Keratinocyte (primary cell): ENCODE data around the gene TNS3. TPM values are rescaled to one million over a fixed set of nuclear protein-coding genes. Genes with fewer than 3 reads are reported as not detected.

ENCODE experiments used
- DNase-seq: peaks from one replicate; pipeline ENCODE4 v3.0.0-alpha.2; 2011; ENCODE audit warnings: low read depth, missing footprints, low spot score
- FAIRE-seq: peaks from 2 replicates; lab custom pipeline; 2011; peaks lifted over from hg19 to GRCh38; lab: Jason Lieb, UNC
- H2AFZ ChIP-seq: 2 replicates; pipeline ENCODE4 v1.6.0; 2012; ENCODE audit warnings: low read length, control low read depth, inconsistent platforms; ENCODE audit not compliant: control insufficient read depth
- H3K27ac ChIP-seq: 2 replicates; pipeline ENCODE4 v1.5.1; 2011; ENCODE audit warnings: low read length; ENCODE audit not compliant: control insufficient read depth, insufficient read depth
- H3K27me3 ChIP-seq: 3 replicates; pipeline ENCODE4 v1.6.0; 2011; ENCODE audit warnings: low read length; ENCODE audit not compliant: control insufficient read depth, insufficient read depth; ENCODE audit errors: extremely low read depth
- H3K36me3 ChIP-seq, 2 experiments: 2 replicates in 1 of 2; 3 replicates in 1 of 2; pipeline ENCODE4 v1.5.1; 2011; ENCODE audit warnings: low read length in 2 of 2, mild to moderate bottlenecking in 1 of 2; ENCODE audit not compliant: control insufficient read depth in 2 of 2, insufficient read depth in 2 of 2; ENCODE audit errors: extremely low read depth in 1 of 2
- H3K4me1 ChIP-seq: 3 replicates; pipeline ENCODE4 v1.5.1; 2011; ENCODE audit warnings: low read length; ENCODE audit not compliant: control insufficient read depth, insufficient read depth; ENCODE audit errors: extremely low read depth
- H3K4me2 ChIP-seq: 3 replicates; pipeline ENCODE4 v1.6.0; 2011; ENCODE audit warnings: low read depth, low read length; ENCODE audit not compliant: control insufficient read depth, insufficient read depth; ENCODE audit errors: extremely low read depth
- H3K4me3 ChIP-seq, 3 experiments: fragments of 200-600 bp in 1 of 3; sonication (generic) in 1 of 3; 2 replicates in 2 of 3; 3 replicates in 1 of 3; pipeline ENCODE4 v1.5.1; 2011 to 2016; ENCODE audit warnings: low read length in 3 of 3, mild to moderate bottlenecking in 3 of 3, control low read depth in 2 of 3, inconsistent platforms in 1 of 3, low read depth in 1 of 3, mixed read lengths in 1 of 3, mixed run types in 1 of 3, moderate library complexity in 1 of 3; ENCODE audit not compliant: control insufficient read depth in 2 of 3, insufficient read depth in 2 of 3; ENCODE audit errors: extremely low read depth in 1 of 3
- H3K79me2 ChIP-seq: 2 replicates; pipeline ENCODE4 v1.6.0; 2012; ENCODE audit warnings: low read length; ENCODE audit not compliant: control insufficient read depth, insufficient read depth
- H3K9ac ChIP-seq: 3 replicates; pipeline ENCODE4 v1.6.0; 2011; ENCODE audit warnings: low read length; ENCODE audit not compliant: control insufficient read depth, insufficient read depth; ENCODE audit errors: extremely low read depth
- H3K9me1 ChIP-seq: 3 replicates; pipeline ENCODE4 v1.6.0; 2011; ENCODE audit warnings: low read length; ENCODE audit not compliant: control insufficient read depth, insufficient read depth; ENCODE audit errors: extremely low read depth
- H3K9me3 ChIP-seq: 2 replicates; pipeline ENCODE4 v1.5.1; 2012; ENCODE audit warnings: low read depth, low read length; ENCODE audit not compliant: control insufficient read depth
- H4K20me1 ChIP-seq: 3 replicates; pipeline ENCODE4 v1.6.0; 2011; ENCODE audit warnings: low read length; ENCODE audit not compliant: control insufficient read depth, insufficient read depth; ENCODE audit errors: extremely low read depth
- EZH2 ChIP-seq: IDR thresholded peaks from one replicate; pipeline ENCODE4 v1.6.1; 2012; ENCODE audit warnings: inconsistent platforms, mild to moderate bottlenecking, low read length, moderate library complexity
- dilution Hi-C: fragments of 300-500 bp; cut with MboI; formaldehyde crosslinking; loops from one replicate; pipeline ENCODE4 v1.7.0; 2020; ENCODE audit warnings: low sequenced_read_pairs; ENCODE audit not compliant: extremely low pct_ligation_motif_present
- polyA plus RNA-seq, 5 experiments: library from polyadenylated mRNA; depleted of rRNA in 3 of 5; stranded (reverse) in 3 of 5; stranded (forward) in 1 of 5; unstranded in 1 of 5; fragments of >200 nt; gene quantifications; 1 replicate in 1 of 5; 2 replicates in 3 of 5; 3 replicates in 1 of 5; pipeline versions ENCODE4 v1.2.1 to v1.2.3, GENCODE V29; 2011 to 2012; ENCODE audit warnings: missing spikeins in 2 of 5, low read depth in 1 of 5, low replicate concordance in 1 of 5
- TF ChIP-seq, protein P1 (sequence below), 3 experiments: IDR thresholded peaks in 1 of 3; conservative IDR thresholded peaks in 1 of 3; optimal IDR thresholded peaks in 1 of 3; 2 replicates in 2 of 3; 3 replicates in 1 of 3; pipeline versions ENCODE3 to v1.5.1; 2011; ENCODE audit warnings: low read length in 3 of 3, mild to moderate bottlenecking in 3 of 3, moderate library complexity in 2 of 3, control low read depth in 1 of 3, inconsistent platforms in 1 of 3; ENCODE audit not compliant: insufficient read depth in 2 of 3; ENCODE audit errors: extremely low read depth in 1 of 3

The TNS3 gene
- polyA plus RNA-seq, 1 donor (not counting 4 experiments of a cell fraction or from before 2014, with no cell fraction given): 3.9 TPM

DNA sequence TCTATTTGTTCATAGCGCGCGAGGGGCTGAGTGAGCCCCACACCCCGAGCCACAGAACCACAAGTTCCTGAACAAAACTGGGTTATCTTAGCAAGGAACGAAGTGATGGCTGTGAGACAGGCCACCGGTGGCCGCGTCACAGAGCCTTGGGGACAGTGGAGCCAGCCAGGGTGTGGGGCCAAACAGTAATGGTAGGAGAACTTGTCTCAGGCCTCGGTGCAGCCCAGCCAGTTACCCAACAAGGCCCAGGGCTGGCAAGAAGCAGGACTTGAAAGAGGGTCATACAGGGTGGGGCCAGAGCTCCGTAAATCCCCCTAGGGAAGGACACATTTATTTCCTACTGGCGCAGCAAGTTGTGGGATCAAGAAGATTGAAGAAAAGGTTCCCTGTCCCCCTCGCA, 39.4 kb upstream of the TNS3 start:
- Histone ChIP-seq H3K9me3 (no peaks in the 10 kb centered on the region), H2AFZ (no peak overlapping the region), H3K4me3 (no peak overlapping the region), H3K9ac (no peak overlapping the region), H3K4me1 (no peaks in the 10 kb centered on the region), H4K20me1 (no peaks in the 10 kb centered on the region), H3K4me2 (no peak overlapping the region), H3K27ac (no peak overlapping the region), H3K9me1 (no peaks in the 10 kb centered on the region), H3K79me2 (no peaks in the 10 kb centered on the region), H3K36me3 (no peaks in the 10 kb centered on the region), H3K27me3 (no peaks in the 10 kb centered on the region)
- FAIRE-seq (no peak), DNase-seq (no peak)
- TF ChIP-seq, protein P1, sequence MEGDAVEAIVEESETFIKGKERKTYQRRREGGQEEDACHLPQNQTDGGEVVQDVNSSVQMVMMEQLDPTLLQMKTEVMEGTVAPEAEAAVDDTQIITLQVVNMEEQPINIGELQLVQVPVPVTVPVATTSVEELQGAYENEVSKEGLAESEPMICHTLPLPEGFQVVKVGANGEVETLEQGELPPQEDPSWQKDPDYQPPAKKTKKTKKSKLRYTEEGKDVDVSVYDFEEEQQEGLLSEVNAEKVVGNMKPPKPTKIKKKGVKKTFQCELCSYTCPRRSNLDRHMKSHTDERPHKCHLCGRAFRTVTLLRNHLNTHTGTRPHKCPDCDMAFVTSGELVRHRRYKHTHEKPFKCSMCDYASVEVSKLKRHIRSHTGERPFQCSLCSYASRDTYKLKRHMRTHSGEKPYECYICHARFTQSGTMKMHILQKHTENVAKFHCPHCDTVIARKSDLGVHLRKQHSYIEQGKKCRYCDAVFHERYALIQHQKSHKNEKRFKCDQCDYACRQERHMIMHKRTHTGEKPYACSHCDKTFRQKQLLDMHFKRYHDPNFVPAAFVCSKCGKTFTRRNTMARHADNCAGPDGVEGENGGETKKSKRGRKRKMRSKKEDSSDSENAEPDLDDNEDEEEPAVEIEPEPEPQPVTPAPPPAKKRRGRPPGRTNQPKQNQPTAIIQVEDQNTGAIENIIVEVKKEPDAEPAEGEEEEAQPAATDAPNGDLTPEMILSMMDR (optimal IDR thresholded peaks at IDR 0.05 in 1 of 3, IDR thresholded peaks at IDR 0.05 in 1 of 3, conservative IDR thresholded peaks at IDR 0.05 in 1 of 3; ENCODE audit: extremely low read depth in 1 of 3, insufficient read depth in 2 of 3, low read length in 3 of 3): no peak
- TF ChIP-seq EZH2: no peak
- dilution Hi-C loops: no loop called here

DNA sequence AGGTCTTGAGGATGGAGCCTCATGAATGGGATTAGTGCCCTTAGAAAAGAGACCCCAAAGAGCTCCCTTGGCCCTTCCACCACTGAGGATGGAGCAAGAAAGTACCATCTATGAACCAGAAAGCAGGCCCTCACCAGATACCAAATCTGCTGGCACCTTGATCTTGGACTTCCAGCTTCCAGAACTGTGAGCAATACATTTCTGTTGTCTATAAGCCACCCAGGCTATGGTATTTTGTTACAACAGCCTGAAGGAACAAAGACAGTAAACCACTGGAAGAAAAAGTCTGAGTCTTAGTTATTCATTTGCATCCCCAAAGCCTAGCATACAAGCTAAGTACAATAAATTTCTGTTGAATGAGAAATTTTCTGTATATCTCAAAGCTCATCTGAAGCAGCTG, 37.9 kb upstream of the TNS3 start:
- Histone ChIP-seq H3K9ac (no peak overlapping the region), H3K9me3 (no peaks in the 10 kb centered on the region), H4K20me1 (no peaks in the 10 kb centered on the region), H3K9me1 (no peaks in the 10 kb centered on the region), H3K27me3 (no peaks in the 10 kb centered on the region), H3K4me2 (no peak overlapping the region), H3K79me2 (no peaks in the 10 kb centered on the region), H3K27ac (no peak overlapping the region), H3K36me3 (no peaks in the 10 kb centered on the region), H2AFZ (no peak overlapping the region), H3K4me3 (no peak overlapping the region), H3K4me1 (no peaks in the 10 kb centered on the region)
- dilution Hi-C loops: no loop called here
- no peak for FAIRE-seq
- TF ChIP-seq, protein P1 (optimal IDR thresholded peaks at IDR 0.05 in 1 of 3, IDR thresholded peaks at IDR 0.05 in 1 of 3, conservative IDR thresholded peaks at IDR 0.05 in 1 of 3; ENCODE audit: extremely low read depth in 1 of 3, insufficient read depth in 2 of 3, low read length in 3 of 3): no peak
- no peak for TF ChIP-seq EZH2
- no peak for DNase-seq
